Transverse colon (tissue), 4 donors: ENCODE measurements around the gene HAPLN3. TPM values are rescaled to one million over a fixed set of nuclear protein-coding genes. Genes with fewer than 3 reads are reported as not detected.

ENCODE experiments used
- DNase-seq: peaks from one replicate; pipeline ENCODE4 v3.0.0-alpha.2; 2019
- H3K27ac ChIP-seq, 4 donors: fragments of 200-600 bp; sonication (generic); 2 replicates each; pipeline ENCODE4 v1.5.1; 2016 to 2018; ENCODE audit warnings: inconsistent platforms in 4 of 4
- H3K27me3 ChIP-seq: fragments of 200-600 bp; sonication (generic); 2 replicates; pipeline ENCODE4 v1.5.1; 2017; ENCODE audit warnings: inconsistent platforms
- H3K36me3 ChIP-seq, 4 donors: fragments of 200-600 bp; sonication (generic); 2 replicates each; pipeline ENCODE4 v1.5.1; 2017 to 2019; ENCODE audit warnings: inconsistent platforms in 4 of 4
- H3K4me1 ChIP-seq, 4 donors: fragments of 200-600 bp; sonication (generic); 2 replicates each; pipeline ENCODE4 v1.5.1; 2017 to 2020; ENCODE audit warnings: inconsistent platforms in 4 of 4
- H3K4me3 ChIP-seq, 4 donors: fragments of 200-600 bp; sonication (generic); 1 replicate in 1 of 4; 2 replicates in 3 of 4; pipeline versions ENCODE4 v1.5.1 to v1.6.1; 2017 to 2019; ENCODE audit warnings: inconsistent platforms in 4 of 4
- H3K9me3 ChIP-seq, 2 donors: fragments of 200-600 bp; sonication (generic); 2 replicates each; pipeline ENCODE4 v1.5.1; 2017 to 2019; ENCODE audit warnings: inconsistent platforms in 2 of 2
- EP300 ChIP-seq: sonication (generic); formaldehyde crosslinking; IDR thresholded peaks from one replicate; pipeline ENCODE4 v1.6.1; 2017; ENCODE audit warnings: antibody characterized with exemption, low read depth
- POLR2A ChIP-seq: fragments of 450-650 bp; IDR thresholded peaks from one replicate; pipeline ENCODE4 v1.6.1; 2016; ENCODE audit warnings: antibody characterized with exemption, mild to moderate bottlenecking, moderate library complexity
- POLR2AphosphoS5 ChIP-seq, 3 donors: sonication (generic); formaldehyde crosslinking; IDR thresholded peaks; one replicate each; pipeline ENCODE4 v1.6.1; 2016; ENCODE audit warnings: antibody characterized with exemption in 3 of 3
- WGBS, 2 donors: methylation state at CpG; one replicate each; pipeline ENCODE4 v1.1.5; 2018; ENCODE audit warnings: low coverage in 1 of 2; 5-methylcytosine and 5-hydroxymethylcytosine counted together
- in situ Hi-C, 4 donors: fragments of 200-750 bp; cut with MboI; loops; one replicate each; pipeline versions ENCODE4 v1.15.0 to v1.15.1; 2017; ENCODE audit warnings: low sequenced_read_pairs in 3 of 4, low pct_ligation_motif_present in 1 of 4, low pct_unique_long_range_greater_than_20kb in 1 of 4
- intact Hi-C: fragments of 100-400 bp; cut with DNase I; formaldehyde crosslinking; loops from one replicate; pipeline ENCODE4 v1.15.1; 2023; ENCODE audit warnings: low total_unique reads
- total RNA-seq, 4 donors: library from RNA; depleted of rRNA; stranded (reverse); fragments of >200 nt; gene quantifications; one replicate each; pipeline ENCODE4 v1.1.0, GENCODE V29; 2016
- TF ChIP-seq, protein P1 (sequence below), 5 experiments: fragments of 200-600 bp in 3 of 5; fragments of 450-650 bp in 2 of 5; sonication (generic) in 3 of 5; IDR thresholded peaks; 1 replicate in 2 of 5; 2 replicates in 3 of 5; pipeline ENCODE4 v1.5.1; 2016 to 2017; ENCODE audit warnings: antibody characterized with exemption in 5 of 5, inconsistent platforms in 3 of 5, mild to moderate bottlenecking in 2 of 5, moderate library complexity in 1 of 5

The HAPLN3 gene
- total RNA-seq, 4 donors from 2014 or later: 0.37 to 3.8 (median 2.7) TPM

DNA sequence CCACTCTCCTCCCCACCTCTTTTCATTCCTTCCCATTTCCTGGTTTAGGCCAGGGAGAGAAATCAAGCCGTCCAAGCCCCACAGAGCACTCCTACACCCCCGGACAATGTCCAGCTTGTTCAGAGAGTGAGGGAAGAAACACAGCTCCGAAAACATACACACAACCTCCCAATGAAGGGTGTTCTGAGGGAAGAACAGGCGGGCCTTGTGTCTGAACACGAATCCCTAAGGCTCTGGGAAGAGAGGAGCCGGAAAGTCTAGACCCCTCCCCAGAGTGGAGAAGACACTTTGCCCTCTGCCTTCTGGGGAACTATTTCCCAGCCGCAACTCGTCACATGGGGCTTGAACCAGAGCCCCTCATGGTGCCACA is 61.6 kb downstream of the HAPLN3 start:
- Histone ChIP-seq H3K27me3 (no peaks in the 10 kb centered on the region), H3K4me1 (no peaks in the 10 kb centered on the region), H3K4me3 (no peak overlapping the region), H3K9me3 (no peaks in the 10 kb centered on the region), H3K36me3 (no peaks in the 10 kb centered on the region), H3K27ac (no peak overlapping the region)
- 57 to 73% methylated on average over 2 to 8 of the region's 8 CpGs for WGBS, 2 donors
- TF ChIP-seq POLR2A (no peak), POLR2AphosphoS5 (IDR thresholded peaks at IDR 0.05) (no peak), EP300 (no peak)
- TF ChIP-seq, protein P1, sequence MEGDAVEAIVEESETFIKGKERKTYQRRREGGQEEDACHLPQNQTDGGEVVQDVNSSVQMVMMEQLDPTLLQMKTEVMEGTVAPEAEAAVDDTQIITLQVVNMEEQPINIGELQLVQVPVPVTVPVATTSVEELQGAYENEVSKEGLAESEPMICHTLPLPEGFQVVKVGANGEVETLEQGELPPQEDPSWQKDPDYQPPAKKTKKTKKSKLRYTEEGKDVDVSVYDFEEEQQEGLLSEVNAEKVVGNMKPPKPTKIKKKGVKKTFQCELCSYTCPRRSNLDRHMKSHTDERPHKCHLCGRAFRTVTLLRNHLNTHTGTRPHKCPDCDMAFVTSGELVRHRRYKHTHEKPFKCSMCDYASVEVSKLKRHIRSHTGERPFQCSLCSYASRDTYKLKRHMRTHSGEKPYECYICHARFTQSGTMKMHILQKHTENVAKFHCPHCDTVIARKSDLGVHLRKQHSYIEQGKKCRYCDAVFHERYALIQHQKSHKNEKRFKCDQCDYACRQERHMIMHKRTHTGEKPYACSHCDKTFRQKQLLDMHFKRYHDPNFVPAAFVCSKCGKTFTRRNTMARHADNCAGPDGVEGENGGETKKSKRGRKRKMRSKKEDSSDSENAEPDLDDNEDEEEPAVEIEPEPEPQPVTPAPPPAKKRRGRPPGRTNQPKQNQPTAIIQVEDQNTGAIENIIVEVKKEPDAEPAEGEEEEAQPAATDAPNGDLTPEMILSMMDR (IDR thresholded peaks at IDR 0.05): no peak
- in situ Hi-C loops: loop anchor here in 1 of 4 donors (25.0 kb wide), 1 partner anchor 171 kb away; no protein-coding TSS in a partner anchor
- DNase-seq: no peak
- intact Hi-C loops: loop anchor here (5.0 kb wide), 1 partner anchor 176 kb away; no protein-coding TSS in a partner anchor

DNA sequence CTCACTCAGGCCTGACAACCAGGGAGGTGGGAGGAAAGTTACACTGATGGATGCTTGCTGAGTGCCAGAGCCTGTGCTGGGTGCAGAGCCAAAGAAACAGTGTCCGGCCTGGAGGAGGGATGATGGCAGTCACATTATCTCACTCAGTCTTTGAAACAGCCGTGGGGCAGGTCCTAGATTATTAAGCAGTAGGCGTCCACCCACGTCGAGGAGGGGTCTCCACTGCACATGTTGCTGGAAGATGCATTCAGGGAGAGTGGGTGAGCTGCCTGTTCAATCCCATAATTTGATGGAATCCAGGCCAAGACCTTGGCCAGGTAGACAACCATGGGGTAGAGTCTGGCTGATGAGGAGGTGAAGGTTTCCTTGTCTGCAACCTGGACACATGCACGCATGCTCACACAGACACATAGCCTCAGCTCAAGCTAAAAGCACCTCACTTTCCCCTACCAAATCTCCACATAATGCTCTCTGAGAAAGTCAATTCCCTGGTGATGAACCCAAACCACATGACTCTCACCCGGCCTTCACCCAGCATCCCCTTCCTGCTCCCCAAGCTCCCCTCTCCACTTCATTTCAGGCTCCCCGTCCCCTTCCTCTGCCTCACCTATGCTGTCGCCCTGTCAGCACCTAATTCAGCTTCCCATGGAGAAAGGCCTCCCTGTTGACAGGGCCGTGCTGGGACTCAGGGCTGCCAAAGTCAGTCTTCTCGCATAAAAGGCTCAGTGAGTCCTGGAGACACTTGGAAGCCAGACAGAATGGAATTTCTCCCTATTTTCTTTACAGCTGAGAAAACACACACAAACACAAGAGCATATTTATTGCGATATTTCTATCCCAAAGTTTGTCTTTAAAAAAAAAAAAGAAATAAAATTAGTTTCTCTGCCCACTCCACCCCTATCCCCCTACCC is 62.3 kb downstream of the HAPLN3 start:
- Histone ChIP-seq H3K27me3 (no peaks in the 10 kb centered on the region), H3K9me3 (no peaks in the 10 kb centered on the region), H3K36me3 (no peaks in the 10 kb centered on the region), H3K4me3 (no peak overlapping the region), H3K4me1 (no peaks in the 10 kb centered on the region), H3K27ac (no peak overlapping the region)
- no peak for DNase-seq
- in situ Hi-C loops: loop anchor here in 1 of 4 donors (25.0 kb wide), 1 partner anchor 171 kb away; no protein-coding TSS in a partner anchor
- 68 to 76% methylated on average over 3 to 12 of the region's 12 CpGs for WGBS, 2 donors
- intact Hi-C loops: loop anchor here (5.0 kb wide), 1 partner anchor 176 kb away; no protein-coding TSS in a partner anchor
- TF ChIP-seq EP300 (no peak), POLR2A (no peak), POLR2AphosphoS5 (IDR thresholded peaks at IDR 0.05) (no peak)
- TF ChIP-seq, protein P1 (IDR thresholded peaks at IDR 0.05): no peak

DNA sequence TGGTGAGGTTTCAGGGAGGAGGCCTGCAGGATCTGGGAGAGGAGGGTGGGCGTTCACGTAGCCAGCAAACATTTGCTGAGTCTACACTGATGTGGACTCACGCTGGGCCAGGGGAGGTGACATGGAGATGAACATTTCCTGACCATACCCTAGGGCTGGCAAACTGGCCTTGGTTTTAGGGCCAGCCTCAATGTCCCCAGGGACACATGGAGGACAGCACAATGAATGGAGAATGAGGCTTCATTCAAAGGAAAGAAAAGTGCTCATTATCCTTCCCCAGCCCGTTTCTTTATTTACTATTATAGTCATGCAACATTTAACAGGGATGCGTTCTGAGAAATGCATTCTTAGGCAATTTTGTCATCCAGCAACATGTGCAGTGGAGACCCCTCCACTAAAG is 65.3 kb downstream of the HAPLN3 start:
- intact Hi-C loops: loop anchor here (5.0 kb wide), 1 partner anchor 173 kb away; no protein-coding TSS in a partner anchor

DNA sequence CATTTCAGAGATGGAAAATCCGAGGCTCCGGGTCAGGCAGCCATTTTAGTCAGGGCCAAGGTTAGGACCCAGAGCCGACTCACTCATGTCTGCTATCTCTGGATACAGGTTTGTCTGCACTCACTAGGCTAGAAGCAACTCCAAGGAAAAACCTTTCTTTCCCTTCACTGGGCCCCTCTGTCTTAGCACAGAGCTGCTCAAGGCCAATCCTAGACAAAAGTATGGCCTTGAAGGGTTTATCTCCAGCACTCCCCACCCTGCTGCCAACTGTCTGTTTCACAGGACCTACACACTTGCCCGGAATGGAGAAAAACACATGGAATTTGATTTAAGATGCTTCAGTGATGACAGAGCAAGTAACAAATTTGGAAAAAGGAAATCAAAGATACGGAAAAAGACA is 66.6 kb downstream of the HAPLN3 start:
- no peaks in the 10 kb centered on the region for H3K9me3 ChIP-seq
- H3K36me3 ChIP-seq: no peaks in the 10 kb centered on the region
- no peaks in the 10 kb centered on the region for H3K4me1 ChIP-seq
- no peak for DNase-seq
- in situ Hi-C loops: loop anchor here in 1 of 4 donors (25.0 kb wide), 1 partner anchor 166 kb away; no protein-coding TSS in a partner anchor
- H3K27ac ChIP-seq: no peak overlapping the region
- TF ChIP-seq, protein P1 (IDR thresholded peaks at IDR 0.05): no peak
- intact Hi-C loops: no loop called here
- H3K4me3 ChIP-seq: no peak overlapping the region
- H3K27me3 ChIP-seq: no peaks in the 10 kb centered on the region
- 53 to 78% methylated on average over 2 to 5 of the region's 5 CpGs for WGBS, 2 donors

More for the DNA sequence above, 65.3 kb downstream of the HAPLN3 start:
- in situ Hi-C loops: loop anchor here in 1 of 4 donors (25.0 kb wide), 1 partner anchor 168 kb away; no protein-coding TSS in a partner anchor
- H3K4me3 ChIP-seq: no peak overlapping the region
- no peak for TF ChIP-seq EP300
- H3K27me3 ChIP-seq: no peaks in the 10 kb centered on the region
- no peak overlapping the region for H3K27ac ChIP-seq
- WGBS, 2 donors: 70% methylated on average over 5 of the region's 5 CpGs; no CpG with 5 or more reads in 1 of the 2 donors
- no peaks in the 10 kb centered on the region for H3K9me3 ChIP-seq
- DNase-seq: no peak
- H3K4me1 ChIP-seq: no peaks in the 10 kb centered on the region
- no peaks in the 10 kb centered on the region for H3K36me3 ChIP-seq

Other genes starting within 250 kb of the HAPLN3 start
- under 1 TPM in 1 of 4 donors, not detected in 3; 0.14 TPM for gene ACAN, start 92.1 kb downstream of the HAPLN3 start, total RNA-seq
- gene MFGE8, start 17.8 kb upstream of the HAPLN3 start, total RNA-seq: 100 to 1,000 TPM in 1 of 4 donors, 10 to 100 TPM in 3; 56.9 to 228 (median 74.1) TPM
- 10 to 100 TPM; 37.8 to 81.5 (median 58.3) TPM for gene ABHD2, start 192.9 kb upstream of the HAPLN3 start, total RNA-seq